GM06990 (cell line): ENCODE measurements around the gene GAST.

Experiments
- DNase-seq: peaks from one replicate; pipeline ENCODE4 v3.0.0-alpha.2; 2011; ENCODE audit not compliant: insufficient read length; ENCODE audit errors: extremely low read depth
- H3K27me3 ChIP-seq: replicated peaks from 2 replicates; pipeline ENCODE4 v1.6.0; 2011; ENCODE audit warnings: low read length; ENCODE audit not compliant: control insufficient read depth, insufficient read depth
- H3K36me3 ChIP-seq: 2 replicates; pipeline ENCODE4 v1.5.1; 2011; ENCODE audit warnings: low read length; ENCODE audit not compliant: control insufficient read depth, insufficient read depth
- H3K4me3 ChIP-seq: replicated peaks from 2 replicates; pipeline ENCODE4 v1.5.1; 2011; ENCODE audit warnings: low read depth, mild to moderate bottlenecking, control low read depth, low read length
- TF ChIP-seq, protein P1 (sequence below): IDR thresholded peaks from 2 replicates; pipeline ENCODE4 v1.5.1; 2011; ENCODE audit warnings: low read length, control low read depth, mild to moderate bottlenecking, inconsistent platforms; ENCODE audit not compliant: insufficient read depth, poor library complexity, severe bottlenecking

GAST gene

DNA sequence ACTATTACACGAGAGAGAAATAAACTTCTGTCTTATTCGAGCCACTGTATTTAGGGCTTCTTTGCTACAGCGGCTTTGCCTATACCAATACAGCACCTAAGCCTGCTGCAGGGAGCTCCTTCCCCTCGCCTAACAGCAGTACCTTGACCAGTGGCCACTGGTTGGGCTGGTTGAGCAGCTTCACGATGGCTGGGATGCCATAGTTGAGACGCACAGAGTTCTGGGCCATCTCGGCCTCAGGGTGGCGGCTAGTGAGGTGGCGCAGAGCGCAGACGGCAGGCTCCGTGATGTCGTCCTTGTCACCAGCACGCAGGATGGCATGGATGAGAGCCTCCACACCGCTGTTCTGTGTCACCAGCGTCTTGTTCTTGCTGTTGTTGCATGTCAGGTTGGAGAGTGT lies 50.7 kb downstream of the GAST start:
- Histone ChIP-seq H3K4me3 (no peak overlapping the region), H3K27me3 (no peaks in the 10 kb centered on the region), H3K36me3 (no peaks in the 10 kb centered on the region)
- no peak for DNase-seq
- TF ChIP-seq, protein P1, sequence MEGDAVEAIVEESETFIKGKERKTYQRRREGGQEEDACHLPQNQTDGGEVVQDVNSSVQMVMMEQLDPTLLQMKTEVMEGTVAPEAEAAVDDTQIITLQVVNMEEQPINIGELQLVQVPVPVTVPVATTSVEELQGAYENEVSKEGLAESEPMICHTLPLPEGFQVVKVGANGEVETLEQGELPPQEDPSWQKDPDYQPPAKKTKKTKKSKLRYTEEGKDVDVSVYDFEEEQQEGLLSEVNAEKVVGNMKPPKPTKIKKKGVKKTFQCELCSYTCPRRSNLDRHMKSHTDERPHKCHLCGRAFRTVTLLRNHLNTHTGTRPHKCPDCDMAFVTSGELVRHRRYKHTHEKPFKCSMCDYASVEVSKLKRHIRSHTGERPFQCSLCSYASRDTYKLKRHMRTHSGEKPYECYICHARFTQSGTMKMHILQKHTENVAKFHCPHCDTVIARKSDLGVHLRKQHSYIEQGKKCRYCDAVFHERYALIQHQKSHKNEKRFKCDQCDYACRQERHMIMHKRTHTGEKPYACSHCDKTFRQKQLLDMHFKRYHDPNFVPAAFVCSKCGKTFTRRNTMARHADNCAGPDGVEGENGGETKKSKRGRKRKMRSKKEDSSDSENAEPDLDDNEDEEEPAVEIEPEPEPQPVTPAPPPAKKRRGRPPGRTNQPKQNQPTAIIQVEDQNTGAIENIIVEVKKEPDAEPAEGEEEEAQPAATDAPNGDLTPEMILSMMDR: no peak

DNA sequence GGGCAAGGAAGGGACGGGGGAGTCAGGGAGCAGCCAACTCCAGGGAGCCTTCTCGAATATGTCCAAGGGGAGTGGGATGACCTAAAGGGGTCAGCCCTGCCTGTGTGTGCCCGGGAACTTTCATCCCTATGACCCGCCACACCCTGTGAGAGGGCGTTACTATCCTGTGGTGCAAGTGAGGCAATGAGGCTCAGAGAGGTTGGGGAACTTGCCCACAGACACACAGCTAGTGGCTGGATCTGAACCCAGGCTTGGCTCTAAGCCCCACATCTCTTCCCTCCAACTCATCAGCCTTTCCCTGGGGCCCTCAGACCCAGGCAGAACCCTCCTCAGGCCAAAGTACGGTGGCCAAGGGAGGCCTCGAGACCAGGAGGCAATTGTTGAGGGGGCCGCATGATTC lies 51.2 kb downstream of the GAST start:
- Histone ChIP-seq H3K27me3 (no peaks in the 10 kb centered on the region), H3K4me3 (no peak overlapping the region), H3K36me3 (no peaks in the 10 kb centered on the region)
- TF ChIP-seq, protein P1: no peak
- no peak for DNase-seq
